K562 (cell line): ENCODE results near the gene HS3ST3A1. TPM values are rescaled to one million over a fixed set of nuclear protein-coding genes. Genes with fewer than 3 reads are reported as not detected.

Experiments used
- DDX20 ChIP-seq: fragments of 450-650 bp; IDR thresholded peaks from 2 replicates; pipeline ENCODE4 v1.6.1; 2016; ENCODE audit warnings: missing genetic modification characterization, low read depth, mild to moderate bottlenecking, missing compliant biosample characterization, moderate library complexity
- EP300 ChIP-seq: IDR thresholded peaks from 2 replicates; pipeline ENCODE4 v1.6.1; 2012; ENCODE audit warnings: low read length, improper control_type of control experiment
- ETV1 ChIP-seq: fragments of 450-650 bp; conservative IDR thresholded peaks from 2 replicates; pipeline ENCODE4 v1.6.1; 2016; ENCODE audit warnings: missing genetic modification characterization, control low read depth, low read depth, missing compliant biosample characterization
- FOXA3 ChIP-seq, 2 experiments: fragments of 450-650 bp in 1 of 2; sonication (generic) in 1 of 2; formaldehyde crosslinking; IDR thresholded peaks in 1 of 2; conservative IDR thresholded peaks in 1 of 2; 2 replicates each; pipeline versions ENCODE4 v1.4.0 to v1.8.0; 2020 to 2022; ENCODE audit warnings: mild to moderate bottlenecking in 2 of 2, missing genetic modification reagents in 1 of 2
- KAT2B ChIP-seq: IDR thresholded peaks from one replicate; pipeline ENCODE4 v1.6.1; 2012; ENCODE audit warnings: low read depth, mild to moderate bottlenecking, control low read depth, inconsistent platforms, low read length, moderate library complexity
- KLF1 ChIP-seq: fragments of 450-650 bp; IDR thresholded peaks from 2 replicates; pipeline ENCODE4 v1.6.1; 2016; ENCODE audit warnings: missing genetic modification characterization, missing compliant biosample characterization
- MEF2A ChIP-seq: IDR thresholded peaks from 2 replicates; pipeline ENCODE4 v1.6.1; 2011; ENCODE audit warnings: low read depth, mild to moderate bottlenecking, low read length, moderate library complexity; ENCODE audit not compliant: control insufficient read depth
- MTA2 ChIP-seq: fragments of 450-650 bp; IDR thresholded peaks from 2 replicates; pipeline ENCODE4 v1.6.1; 2016; ENCODE audit warnings: low read depth
- NCOA4 ChIP-seq: fragments of 450-650 bp; IDR thresholded peaks from 2 replicates; pipeline ENCODE4 v1.6.1; 2018; ENCODE audit warnings: mild to moderate bottlenecking; ENCODE audit not compliant: partially characterized antibody
- NR2C1 ChIP-seq, 2 experiments: fragments of 450-650 bp; IDR thresholded peaks; 2 replicates each; pipeline ENCODE4 v1.6.1; 2017; ENCODE audit warnings: mild to moderate bottlenecking in 2 of 2, antibody characterized with exemption in 1 of 2, inconsistent platforms in 1 of 2, missing compliant biosample characterization in 1 of 2, missing genetic modification characterization in 1 of 2
- PCBP2 ChIP-seq: fragments of 200-400 bp; formaldehyde crosslinking; IDR thresholded peaks from 2 replicates; pipeline ENCODE4 v1.6.1; 2018; ENCODE audit warnings: low read length, low read depth, mild to moderate bottlenecking, moderate library complexity; ENCODE audit not compliant: poor library complexity, severe bottlenecking
- SRSF1 ChIP-seq: fragments of 200-400 bp; formaldehyde crosslinking; IDR thresholded peaks from 2 replicates; pipeline ENCODE4 v1.6.1; 2017; ENCODE audit warnings: mild to moderate bottlenecking, low read depth, low read length, moderate library complexity
- TBL1XR1 ChIP-seq, 2 experiments: IDR thresholded peaks; 2 replicates each; pipeline ENCODE4 v1.6.1; 2012; ENCODE audit warnings: improper control_type of control experiment in 2 of 2, low read length in 2 of 2, mild to moderate bottlenecking in 1 of 2
- TCF3 ChIP-seq: sonication (generic); formaldehyde crosslinking; IDR thresholded peaks from 2 replicates; pipeline ENCODE4 v1.4.0; 2020; ENCODE audit warnings: mild to moderate bottlenecking, missing genetic modification reagents
- TCF7L2 ChIP-seq: fragments of 150-350 bp; IDR thresholded peaks from 2 replicates; pipeline ENCODE4 v1.6.1; 2016; ENCODE audit warnings: low read depth, mild to moderate bottlenecking, low read length, moderate library complexity
- TEAD1 ChIP-seq, 2 experiments: fragments of 450-650 bp in 1 of 2; sonication (generic) in 1 of 2; formaldehyde crosslinking; IDR thresholded peaks; 2 replicates each; pipeline versions ENCODE4 v1.4.0 to v1.8.0; 2020 to 2022; ENCODE audit warnings: mild to moderate bottlenecking in 2 of 2, missing genetic modification reagents in 1 of 2
- TSC22D4 ChIP-seq: fragments of 450-650 bp; IDR thresholded peaks from 2 replicates; pipeline ENCODE4 v1.6.1; 2016; ENCODE audit warnings: missing genetic modification characterization, missing biosample characterization, control low read depth
- XRCC3 ChIP-seq: fragments of 450-650 bp; IDR thresholded peaks from 2 replicates; pipeline ENCODE4 v1.6.1; 2017; ENCODE audit warnings: mild to moderate bottlenecking, moderate library complexity
- ZBTB1 ChIP-seq: sonication (generic); formaldehyde crosslinking; IDR thresholded peaks from 2 replicates; pipeline ENCODE4 v1.8.1; 2023; ENCODE audit warnings: missing genetic modification reagents, low read depth, mild to moderate bottlenecking, borderline replicate concordance
- ZNF197 ChIP-seq: fragments of 200-800 bp; sonication (Bioruptor generic); IDR thresholded peaks from 2 replicates; pipeline ENCODE4 v1.6.1; 2016; ENCODE audit warnings: low read depth, missing genetic modification characterization, missing compliant biosample characterization
- ZNF551 ChIP-seq: fragments of 250-450 bp; sonication (Bioruptor Pico); IDR thresholded peaks from 2 replicates; pipeline ENCODE4 v1.5.0; 2021; ENCODE audit warnings: mild to moderate bottlenecking, moderate library complexity
- ZNF780A ChIP-seq: fragments of 250-450 bp; sonication (Bioruptor Pico); IDR thresholded peaks from 2 replicates; pipeline ENCODE4 v1.5.0; 2021; ENCODE audit warnings: mild to moderate bottlenecking
- polyA plus RNA-seq, 8 experiments: library from polyadenylated mRNA; depleted of rRNA in 4 of 8; stranded (reverse) in 5 of 8; unstranded in 3 of 8; fragments of >200 nt; fragmentation: Nextera tagmentation in 2 of 8; fragmentation: Illumina TruSeq in 1 of 8; extraction: Ambion mirVana in 2 of 8; extraction: Trizol in 1 of 8; gene quantifications; 2 replicates each; pipeline versions ENCODE4 v1.2.1 to v1.2.3, GENCODE V29; 2011 to 2014; ENCODE audit warnings: inconsistent platforms in 1 of 8, missing spikeins in 1 of 8
- total RNA-seq, 7 experiments: library from RNA; depleted of rRNA in 6 of 7; stranded (reverse); fragments of >200 nt in 6 of 7; fragmentation: Illumina TruSeq in 2 of 7; extraction: Trizol in 2 of 7; gene quantifications; 2 replicates each; pipeline versions ENCODE4 v1.2.1 to v1.2.3, GENCODE V29; 2011 to 2021; ENCODE audit warnings: low replicate concordance in 1 of 7
- TF ChIP-seq, protein P1 (sequence below): fragments of 250-450 bp; sonication (Bioruptor Pico); IDR thresholded peaks from 2 replicates; pipeline ENCODE4 v1.8.0; 2021; ENCODE audit warnings: moderate library complexity, mild to moderate bottlenecking, inconsistent platforms
- TF ChIP-seq, protein P2 (sequence below): fragments of 250-450 bp; sonication (Bioruptor Pico); IDR thresholded peaks from 2 replicates; pipeline ENCODE4 v1.8.0; 2021; ENCODE audit warnings: mild to moderate bottlenecking, moderate library complexity
- TF ChIP-seq, protein P3 (sequence below): fragments of 250-450 bp; sonication (Bioruptor Pico); IDR thresholded peaks from 2 replicates; pipeline ENCODE4 v1.8.0; 2021; ENCODE audit warnings: borderline replicate concordance, mild to moderate bottlenecking, moderate library complexity; ENCODE audit not compliant: poor library complexity, severe bottlenecking
- TF ChIP-seq, protein P4 (sequence below): fragments of 250-450 bp; sonication (Bioruptor Pico); IDR thresholded peaks from 2 replicates; pipeline ENCODE4 v1.9.0; 2021; ENCODE audit warnings: mild to moderate bottlenecking, inconsistent platforms

Gene HS3ST3A1
- total and polyA plus RNA-seq, 9 of the 15 experiments (the other 6 are each of a cell fraction or from before 2014, with no cell fraction given) = 0.25 to 14.8 (median 2.3) TPM

DNA sequence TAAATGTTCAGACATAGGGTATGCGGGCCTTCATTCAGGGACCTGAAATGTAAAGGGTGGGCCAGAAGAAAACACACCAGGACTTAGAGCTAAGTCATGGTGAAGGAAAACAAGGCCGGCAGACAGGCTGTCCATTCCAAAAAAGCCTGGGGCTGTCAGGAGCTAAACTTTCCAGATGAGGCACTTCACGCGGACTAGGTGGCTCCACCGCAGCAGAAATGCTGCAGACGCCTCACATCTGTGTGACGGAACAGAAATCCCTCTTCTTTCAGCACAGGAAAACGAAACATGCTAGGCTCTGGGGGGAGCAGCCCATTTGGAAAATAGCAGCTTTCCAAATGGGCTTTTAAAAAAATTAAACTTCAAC, 88.7 kb downstream of the HS3ST3A1 start (continued):
- TF ChIP-seq, protein P1, sequence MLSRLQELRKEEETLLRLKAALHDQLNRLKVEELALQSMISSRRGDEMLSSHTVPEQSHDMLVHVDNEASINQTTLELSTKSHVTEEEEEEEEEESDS (CRISPR knock-in tag) = no peak
- TF ChIP-seq TSC22D4 (tag) = no peak
- TF ChIP-seq, protein P2, sequence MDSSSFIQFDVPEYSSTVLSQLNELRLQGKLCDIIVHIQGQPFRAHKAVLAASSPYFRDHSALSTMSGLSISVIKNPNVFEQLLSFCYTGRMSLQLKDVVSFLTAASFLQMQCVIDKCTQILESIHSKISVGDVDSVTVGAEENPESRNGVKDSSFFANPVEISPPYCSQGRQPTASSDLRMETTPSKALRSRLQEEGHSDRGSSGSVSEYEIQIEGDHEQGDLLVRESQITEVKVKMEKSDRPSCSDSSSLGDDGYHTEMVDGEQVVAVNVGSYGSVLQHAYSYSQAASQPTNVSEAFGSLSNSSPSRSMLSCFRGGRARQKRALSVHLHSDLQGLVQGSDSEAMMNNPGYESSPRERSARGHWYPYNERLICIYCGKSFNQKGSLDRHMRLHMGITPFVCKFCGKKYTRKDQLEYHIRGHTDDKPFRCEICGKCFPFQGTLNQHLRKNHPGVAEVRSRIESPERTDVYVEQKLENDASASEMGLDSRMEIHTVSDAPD (CRISPR knock-in tag) = no peak
- TF ChIP-seq PCBP2 = no peak
- TF ChIP-seq MEF2A = no peak
- no peak for TF ChIP-seq TEAD1 (CRISPR knock-in tag; IDR thresholded peaks at IDR 0.05)
- TF ChIP-seq MTA2 = no peak
- no peak for TF ChIP-seq NCOA4
- no peak for TF ChIP-seq NR2C1 (IDR thresholded peaks at IDR 0.05)
- no peak for TF ChIP-seq NR2C1 (tag; IDR thresholded peaks at IDR 0.05)
- no peak for TF ChIP-seq SRSF1
- no peak for TF ChIP-seq EP300
- TF ChIP-seq ZNF551 = no peak
- no peak for TF ChIP-seq FOXA3 (CRISPR knock-in tag; conservative IDR thresholded peaks at IDR 0.05 in 1 of 2, IDR thresholded peaks at IDR 0.05 in 1 of 2)
- TF ChIP-seq TCF7L2 = no peak
- TF ChIP-seq, protein P3, sequence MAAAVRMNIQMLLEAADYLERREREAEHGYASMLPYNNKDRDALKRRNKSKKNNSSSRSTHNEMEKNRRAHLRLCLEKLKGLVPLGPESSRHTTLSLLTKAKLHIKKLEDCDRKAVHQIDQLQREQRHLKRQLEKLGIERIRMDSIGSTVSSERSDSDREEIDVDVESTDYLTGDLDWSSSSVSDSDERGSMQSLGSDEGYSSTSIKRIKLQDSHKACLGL = no peak
- no peak for TF ChIP-seq ZNF780A (CRISPR knock-in tag)
- no peak for TF ChIP-seq ZNF197 (CRISPR knock-in tag)
- TF ChIP-seq KAT2B = no peak
- no peak for TF ChIP-seq XRCC3
- no peak for TF ChIP-seq DDX20 (tag)
- TF ChIP-seq, protein P4, sequence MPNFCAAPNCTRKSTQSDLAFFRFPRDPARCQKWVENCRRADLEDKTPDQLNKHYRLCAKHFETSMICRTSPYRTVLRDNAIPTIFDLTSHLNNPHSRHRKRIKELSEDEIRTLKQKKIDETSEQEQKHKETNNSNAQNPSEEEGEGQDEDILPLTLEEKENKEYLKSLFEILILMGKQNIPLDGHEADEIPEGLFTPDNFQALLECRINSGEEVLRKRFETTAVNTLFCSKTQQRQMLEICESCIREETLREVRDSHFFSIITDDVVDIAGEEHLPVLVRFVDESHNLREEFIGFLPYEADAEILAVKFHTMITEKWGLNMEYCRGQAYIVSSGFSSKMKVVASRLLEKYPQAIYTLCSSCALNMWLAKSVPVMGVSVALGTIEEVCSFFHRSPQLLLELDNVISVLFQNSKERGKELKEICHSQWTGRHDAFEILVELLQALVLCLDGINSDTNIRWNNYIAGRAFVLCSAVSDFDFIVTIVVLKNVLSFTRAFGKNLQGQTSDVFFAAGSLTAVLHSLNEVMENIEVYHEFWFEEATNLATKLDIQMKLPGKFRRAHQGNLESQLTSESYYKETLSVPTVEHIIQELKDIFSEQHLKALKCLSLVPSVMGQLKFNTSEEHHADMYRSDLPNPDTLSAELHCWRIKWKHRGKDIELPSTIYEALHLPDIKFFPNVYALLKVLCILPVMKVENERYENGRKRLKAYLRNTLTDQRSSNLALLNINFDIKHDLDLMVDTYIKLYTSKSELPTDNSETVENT = no peak
- TF ChIP-seq KLF1 = no peak
- TF ChIP-seq ETV1 (tag) = no peak
- TF ChIP-seq TBL1XR1 (IDR thresholded peaks at IDR 0.05; ENCODE audit: low read length in 2 of 2) = no peak
- TF ChIP-seq TCF3 = no peak
- TF ChIP-seq ZBTB1 (CRISPR knock-in tag) = no peak
